ENCODE results near the gene MYH6.
"Not testable (repeated sequence)": the region's sequence is repeated elsewhere in the genome, so short reads cannot be mapped to it uniquely, and the experiment has no call there.

The MYH6 gene

GRCh38 chr14:23392613-23393012 lies 15.5 kb downstream of the MYH6 start:
- no peak for DNase-seq (ENCODE audit: low spot score)

GRCh38 chr14:23389871-23390270 lies 18.2 kb downstream of the MYH6 start:
- DNase-seq (ENCODE audit: low spot score), result not testable (repeated sequence)

DNA sequence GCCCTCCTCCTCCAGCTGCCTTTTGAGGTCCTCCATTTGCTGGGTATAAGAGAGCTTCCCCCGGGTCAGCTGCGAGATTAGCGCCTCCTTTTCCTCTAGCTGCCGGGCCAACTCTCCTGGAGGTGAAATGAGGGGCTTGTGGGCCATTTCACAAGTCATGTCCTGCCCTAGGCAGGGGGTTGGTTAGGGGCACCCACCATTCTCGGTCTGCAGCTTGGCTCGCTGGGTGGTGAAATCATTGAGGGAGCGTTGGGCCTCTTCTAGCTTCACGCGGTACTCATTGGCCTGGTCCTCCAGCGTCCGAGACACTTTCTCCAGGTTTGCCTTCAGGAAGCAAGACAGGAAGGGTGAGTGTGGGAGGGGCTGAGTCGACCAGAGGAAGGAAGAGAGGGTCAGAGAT lies 18.7 kb downstream of the MYH6 start:
- no peak for DNase-seq (ENCODE audit: low spot score)

DNA sequence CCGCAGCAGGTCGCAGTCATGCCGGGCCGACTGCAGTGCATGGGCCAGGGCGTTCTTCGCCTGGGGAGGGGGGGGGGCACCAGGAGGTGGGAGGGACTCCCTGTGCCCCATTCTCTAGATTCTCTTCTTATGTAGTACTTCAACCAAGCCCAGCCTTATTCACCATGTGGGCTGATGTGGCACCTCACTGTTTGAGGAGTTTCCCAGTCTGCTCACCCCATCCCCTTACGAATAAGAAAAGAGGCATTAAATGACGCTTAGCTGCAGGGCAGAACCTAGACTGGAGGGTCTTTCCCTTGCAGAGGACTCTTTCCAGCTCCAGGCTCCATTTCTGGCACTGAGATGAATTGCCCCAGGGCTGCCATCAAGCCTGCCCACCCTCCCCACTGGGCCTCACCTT lies 19.1 kb downstream of the MYH6 start:
- no peak for DNase-seq (ENCODE audit: low spot score)

- DNase-seq (ENCODE audit: low spot score), result no peak
Measured at GRCh38 chr14:23387916-23388882, 19.9 kb downstream of the MYH6 start.

DNA sequence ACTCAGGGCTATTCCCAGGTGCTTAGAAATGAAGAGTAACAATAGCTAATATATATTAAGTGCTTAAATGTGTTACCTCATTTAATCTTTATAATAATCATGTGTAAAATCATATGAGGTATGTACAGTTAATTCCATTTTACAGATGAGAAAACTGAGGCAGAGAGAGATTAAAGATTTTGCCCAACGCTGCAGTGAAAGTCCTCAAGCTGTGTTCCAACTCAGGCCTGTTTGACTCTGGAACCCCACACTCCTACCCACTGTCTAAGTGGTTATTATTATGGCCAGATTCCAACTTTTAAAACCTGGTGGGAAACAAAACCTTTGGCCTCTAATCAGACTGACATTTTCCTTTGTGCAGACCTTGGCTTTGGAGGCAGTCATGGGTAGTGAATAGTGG lies 21.1 kb downstream of the MYH6 start:
- no peak for DNase-seq (ENCODE audit: low spot score)

DNA sequence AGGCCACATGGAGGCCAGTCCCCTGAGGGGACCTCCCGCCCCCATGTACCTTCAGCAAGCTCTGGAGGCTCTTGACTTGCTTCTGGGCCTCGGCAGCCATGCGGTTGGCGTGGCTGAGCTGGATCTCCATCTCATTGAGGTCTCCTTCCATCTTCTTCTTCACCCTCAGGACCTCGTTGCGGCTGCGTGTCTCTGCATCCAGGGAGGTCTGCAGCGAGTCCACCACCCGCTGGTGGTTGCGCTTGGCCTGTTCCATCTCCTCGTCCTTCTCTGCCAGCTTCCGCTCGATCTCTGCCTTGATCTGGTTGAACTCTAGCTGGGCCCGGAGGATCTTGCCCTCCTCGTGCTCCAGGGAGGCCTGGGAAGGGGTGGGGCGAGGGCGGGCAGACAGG lies 21.8 kb downstream of the MYH6 start:
- not testable (repeated sequence) for DNase-seq (ENCODE audit: low spot score)

DNA sequence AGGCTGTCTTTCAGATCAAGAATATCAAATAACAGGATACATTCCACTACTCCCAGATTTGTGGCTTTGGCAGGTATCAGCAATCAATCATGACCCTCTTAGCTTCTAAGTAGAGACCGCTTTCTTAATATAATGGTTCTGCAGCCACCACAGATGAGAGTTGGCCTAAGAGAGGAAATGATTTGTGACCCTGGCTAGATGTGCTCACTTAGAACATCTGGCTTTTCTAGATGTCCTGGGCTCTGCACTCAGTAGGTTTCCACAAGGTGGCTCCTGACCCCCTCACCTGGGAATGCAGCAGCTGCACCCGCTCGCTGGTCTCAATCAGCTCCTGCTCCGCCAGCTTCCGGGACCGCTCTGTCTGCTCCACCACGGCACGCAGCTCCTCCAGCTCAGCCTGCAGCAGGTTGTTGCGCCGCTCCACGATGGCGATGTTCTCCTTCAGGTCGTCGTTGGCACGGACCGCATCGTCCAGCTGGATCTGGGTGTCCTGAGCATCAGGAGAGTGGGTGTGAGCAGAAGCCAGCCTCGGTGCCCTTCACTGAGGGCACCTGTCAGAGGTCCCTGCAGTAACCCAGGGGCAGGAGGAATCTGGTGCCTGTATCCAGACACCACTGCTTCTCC lies 22.3 kb downstream of the MYH6 start:
- DNase-seq (ENCODE audit: low spot score), result no peak

GRCh38 chr14:23385244-23385641 lies 22.8 kb downstream of the MYH6 start:
- no peak for DNase-seq (ENCODE audit: low spot score)

- DNase-seq (ENCODE audit: low spot score), result no peak
Measured at GRCh38 chr14:23384364-23385080, 23.6 kb downstream of the MYH6 start.

DNA sequence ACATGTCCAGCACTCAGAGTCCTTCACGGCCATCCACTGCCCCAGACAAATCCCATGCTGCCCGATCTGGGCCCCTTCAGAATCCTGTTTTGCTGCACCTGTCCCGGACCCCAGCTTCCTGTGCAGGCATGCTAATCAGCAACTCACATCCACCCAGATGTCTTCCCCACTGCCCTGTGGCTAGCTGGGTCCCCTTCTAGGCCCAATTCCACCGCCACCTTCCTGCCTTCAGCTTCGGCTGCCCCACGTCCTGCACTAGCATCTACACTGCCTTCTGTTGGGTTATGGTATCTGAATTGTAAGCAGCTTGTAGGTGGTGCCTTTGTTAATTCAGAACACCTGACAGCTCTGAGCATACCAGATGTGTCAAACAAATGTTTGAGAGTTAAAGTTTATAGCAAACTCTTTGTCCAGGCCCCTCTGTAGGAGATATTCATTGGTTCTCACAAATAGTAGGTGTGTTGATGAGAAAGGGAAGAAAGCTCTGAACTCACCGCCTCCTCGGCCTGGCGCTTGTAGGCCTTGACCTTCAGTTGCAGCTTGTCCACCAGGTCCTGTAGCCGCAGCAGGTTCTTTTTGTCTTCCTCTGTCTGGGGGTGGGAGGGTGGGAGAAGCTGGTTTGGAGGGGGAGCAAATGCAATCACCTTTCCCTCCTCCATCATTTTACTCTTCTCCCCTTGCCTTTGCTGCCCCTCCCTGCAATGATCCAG lies 25.2 kb downstream of the MYH6 start:
- DNase-seq (ENCODE audit: low spot score), result no peak

GRCh38 chr14:23382276-23382675 lies 25.8 kb downstream of the MYH6 start:
- DNase-seq (ENCODE audit: low spot score), result no peak

- DNase-seq (ENCODE audit: low spot score), result no peak
Measured at GRCh38 chr14:23381871-23382270, 26.2 kb downstream of the MYH6 start.

GRCh38 chr14:23380976-23381375 lies 27.1 kb downstream of the MYH6 start:
- no peak for DNase-seq (ENCODE audit: low spot score)

GRCh38 chr14:23380197-23380914 lies 27.7 kb downstream of the MYH6 start:
- DNase-seq (ENCODE audit: low spot score), result no peak

- peak; percentile 71 for DNase-seq (ENCODE audit: low spot score)
Measured at GRCh38 chr14:23379366-23380196, 28.5 kb downstream of the MYH6 start.

DNA sequence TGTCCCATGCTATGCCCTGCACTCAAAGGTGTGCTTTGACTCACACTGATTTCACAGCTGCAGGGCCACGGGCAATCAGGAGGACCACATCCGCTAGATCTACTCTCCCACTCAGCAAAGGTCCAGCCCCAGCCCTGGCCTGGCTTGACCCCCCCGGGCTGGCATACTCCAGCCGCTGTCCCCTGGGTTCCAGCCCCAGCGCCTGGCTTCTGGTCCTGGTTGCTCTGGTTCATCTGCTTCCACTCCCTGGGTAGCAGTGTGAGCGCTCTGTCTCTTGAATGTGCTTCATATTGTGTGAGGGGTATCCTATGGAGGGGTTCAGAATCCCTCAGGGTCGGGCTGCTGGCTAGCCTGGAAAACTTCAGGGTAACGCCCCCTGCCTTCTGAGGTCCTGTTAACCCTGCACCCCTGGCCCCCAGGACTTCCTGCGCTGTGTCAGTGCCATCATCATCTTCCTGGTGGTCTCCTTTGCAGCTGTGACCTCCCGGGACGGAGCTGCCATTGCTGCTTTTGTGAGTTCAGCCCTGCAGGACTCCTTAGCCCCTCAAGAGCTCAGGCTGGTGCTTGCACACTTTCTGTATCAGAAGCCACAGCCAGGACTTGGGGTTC lies 29.4 kb downstream of the MYH6 start:
- DNase-seq (ENCODE audit: low spot score), result no peak

DNA sequence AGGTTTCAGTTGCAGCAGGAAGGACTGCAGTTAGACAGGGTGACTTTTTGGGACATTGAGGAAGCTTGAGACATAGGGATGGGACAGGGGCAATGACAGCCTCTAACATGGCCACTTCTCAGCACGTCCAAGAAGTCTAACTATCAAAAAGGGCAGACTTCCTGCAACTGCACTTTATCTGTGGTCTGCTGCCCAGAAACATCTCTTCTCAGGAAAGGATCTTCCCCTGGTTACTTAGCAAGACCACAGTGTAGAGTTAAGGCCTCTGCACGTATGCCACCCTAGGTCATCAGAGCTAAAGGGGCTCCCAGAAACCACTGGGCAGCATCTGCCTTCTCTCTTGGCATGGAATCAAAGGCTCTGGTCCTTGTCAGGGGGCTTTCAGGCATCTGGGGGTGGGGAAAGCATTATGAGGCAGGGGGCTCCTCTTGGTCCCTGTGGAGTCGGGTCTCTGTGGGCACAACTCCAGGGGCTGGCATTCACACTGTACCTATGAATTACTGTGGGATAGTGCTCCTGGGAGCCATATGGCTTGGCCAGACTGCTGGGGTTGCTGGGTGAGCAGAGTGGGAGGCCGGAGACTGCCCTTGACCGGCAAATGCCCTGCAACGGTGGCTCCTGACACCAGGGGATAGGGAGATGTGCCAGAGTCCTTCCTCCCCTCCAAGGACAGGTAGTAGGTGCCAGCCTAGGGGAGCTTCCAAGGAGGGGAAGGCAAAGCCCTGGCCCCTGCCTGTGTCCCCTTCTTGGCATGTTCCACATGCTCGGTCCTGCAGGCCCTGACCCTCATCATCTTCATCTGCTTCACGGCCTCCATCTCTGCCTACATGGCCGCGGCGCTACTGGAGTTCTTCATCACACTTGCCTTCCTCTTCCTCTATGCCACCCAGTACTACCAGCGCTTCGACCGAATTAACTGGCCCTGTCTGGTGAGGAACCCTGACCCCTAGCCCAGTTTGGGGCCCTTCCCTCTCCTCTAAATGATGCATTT lies 30.2 kb downstream of the MYH6 start:
- no peak for DNase-seq (ENCODE audit: low spot score)

DNA sequence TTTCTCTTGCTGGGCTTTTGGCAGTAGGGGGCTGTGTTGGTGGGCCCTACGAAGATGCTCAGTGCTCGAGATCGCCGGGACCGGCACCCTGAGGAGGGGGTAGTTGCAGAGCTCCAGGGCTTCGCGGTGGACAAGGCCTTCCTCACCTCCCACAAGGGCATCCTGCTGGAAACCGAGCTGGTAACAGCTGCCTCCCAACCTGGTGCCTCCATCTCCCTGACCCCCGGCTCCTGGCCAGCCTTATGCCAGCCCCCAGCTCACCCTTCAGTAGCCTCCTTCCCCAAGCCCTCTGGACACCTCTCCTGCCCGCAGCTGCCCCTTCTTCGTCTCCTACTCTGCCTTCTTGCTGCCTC lies 30.9 kb downstream of the MYH6 start:
- no peak for DNase-seq (ENCODE audit: low spot score)

Data from ecto neural progenitor cell (in vitro differentiated cells).